GM10847 (cell line): Measurements from ENCODE around the gene WASF2.

Experiments used
- POLR2A ChIP-seq: IDR thresholded peaks from 2 replicates; pipeline ENCODE4 v1.6.1; 2011; ENCODE audit not compliant: insufficient read length; ENCODE audit errors: extremely low read depth

Gene WASF2

DNA sequence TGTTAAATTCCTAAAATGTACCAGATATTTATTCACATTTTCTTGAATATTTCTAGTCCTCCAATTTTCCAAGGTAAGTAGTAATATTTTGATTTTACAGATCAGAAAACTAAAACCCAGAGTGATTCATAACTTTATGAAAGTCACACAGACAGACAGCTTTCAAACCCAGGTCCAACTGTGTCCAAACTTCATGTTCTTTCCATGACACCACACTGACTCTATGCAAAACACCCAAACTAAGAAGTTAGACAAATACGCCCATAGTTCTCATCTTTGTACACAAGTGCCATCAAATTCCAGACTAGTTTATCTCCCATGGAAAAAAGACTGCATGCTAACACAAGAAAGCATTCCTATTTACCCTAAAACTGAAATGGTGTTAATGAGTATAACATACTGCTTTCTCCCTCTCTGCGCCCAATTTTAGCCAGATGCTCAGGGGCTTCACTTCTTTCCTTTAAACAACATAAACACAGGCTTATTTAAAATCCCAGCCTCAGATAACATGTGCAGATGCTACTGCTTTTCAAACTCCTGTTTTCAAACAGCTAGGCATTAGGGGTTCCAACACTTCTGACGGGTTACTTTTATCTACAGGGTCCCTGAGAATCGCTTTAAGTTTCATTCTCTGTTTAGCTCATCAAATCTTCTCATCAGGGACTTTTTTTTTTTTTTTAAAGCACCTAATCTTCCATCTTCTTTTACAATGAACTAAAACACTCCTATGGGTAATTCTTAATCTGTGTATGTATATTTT, 44.6 kb downstream of the WASF2 start:
- TF ChIP-seq POLR2A, result no peak

- no peak for TF ChIP-seq POLR2A
These were observed 45.3 kb downstream of the WASF2 start for GRCh38 chr1:27444632-27445031.

DNA sequence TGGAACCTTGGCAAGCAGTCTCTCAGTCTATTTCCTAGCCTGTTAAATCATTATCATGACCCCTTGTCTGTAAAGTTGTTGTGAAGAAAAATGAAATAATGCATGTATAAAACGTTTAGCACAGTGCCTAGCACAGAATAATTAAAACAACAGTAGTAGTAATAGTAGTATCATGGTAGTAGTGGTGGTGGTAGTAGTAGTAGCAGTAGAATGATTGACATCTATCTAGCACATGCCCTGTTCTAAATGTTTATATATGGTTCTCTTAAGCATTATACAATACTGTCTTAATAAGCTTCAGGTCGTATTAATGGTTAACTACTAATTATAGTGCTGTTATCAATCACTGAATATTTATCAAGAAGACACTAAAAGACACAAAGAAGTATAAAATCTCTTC, 50.8 kb downstream of the WASF2 start:
- no peak for TF ChIP-seq POLR2A

DNA sequence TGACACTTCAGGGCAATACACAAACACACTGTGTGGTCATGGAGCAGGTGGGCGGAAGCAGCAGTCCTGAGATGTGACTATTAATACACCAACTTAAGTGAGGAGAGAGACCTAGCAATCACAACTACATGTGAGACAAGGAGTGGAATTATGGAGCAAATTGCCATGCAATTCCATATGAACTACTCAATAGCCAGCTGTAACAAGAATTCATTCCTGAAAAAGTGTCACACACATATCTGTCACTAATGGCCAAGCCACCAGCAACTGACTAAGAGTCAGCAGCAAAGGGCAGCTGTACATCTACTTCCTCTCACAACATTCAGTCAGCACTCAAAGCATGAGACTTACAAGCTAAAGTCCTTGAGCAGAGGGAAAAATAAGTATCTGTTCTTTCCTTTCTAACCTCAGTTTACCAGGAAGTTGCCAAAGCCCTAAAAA, 51.3 kb downstream of the WASF2 start:
- TF ChIP-seq POLR2A, result no peak

DNA sequence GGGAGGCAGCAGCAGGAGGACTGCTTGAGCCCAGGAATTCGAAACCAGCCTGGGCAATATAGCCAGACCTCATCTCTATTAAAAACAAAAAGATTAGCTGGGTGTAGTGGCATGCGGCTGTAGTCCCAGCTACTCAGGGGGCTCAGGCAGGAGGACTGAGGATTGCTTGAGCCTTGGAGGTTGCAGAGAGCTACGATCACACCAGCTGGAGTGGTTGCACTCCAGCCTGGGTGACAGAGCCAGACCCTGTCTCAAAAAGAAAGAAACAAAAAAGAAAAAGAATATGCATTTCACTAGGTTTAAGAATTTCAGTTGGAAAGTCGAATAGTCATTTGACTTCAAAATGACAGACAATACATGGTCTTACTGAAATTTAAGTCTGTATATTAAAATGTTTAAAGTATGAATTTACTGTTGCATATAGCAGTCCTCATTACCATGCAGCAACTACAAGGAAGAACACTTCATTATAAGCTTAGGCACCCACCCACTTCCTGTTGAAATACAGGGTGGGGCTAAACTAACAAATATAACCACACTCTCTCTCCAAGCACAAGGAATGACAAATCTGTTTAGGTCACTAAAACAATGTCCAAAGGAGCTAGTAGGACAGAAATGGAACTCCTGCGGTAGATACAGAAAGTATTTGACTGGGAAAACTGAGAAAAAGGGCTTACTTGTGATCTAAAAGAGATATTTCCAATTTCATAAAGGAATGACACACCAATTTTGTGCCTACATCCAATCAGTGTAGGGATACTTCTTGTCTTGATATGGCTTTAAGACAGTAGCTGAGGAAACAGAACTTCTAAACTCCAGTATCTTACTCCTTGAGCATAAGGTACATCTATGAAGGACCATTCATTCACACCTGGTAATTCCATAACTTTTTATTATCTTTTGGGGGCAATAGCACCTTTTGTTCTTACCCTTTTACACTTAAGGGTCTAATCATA, 53.5 kb downstream of the WASF2 start:
- TF ChIP-seq POLR2A, result no peak

DNA sequence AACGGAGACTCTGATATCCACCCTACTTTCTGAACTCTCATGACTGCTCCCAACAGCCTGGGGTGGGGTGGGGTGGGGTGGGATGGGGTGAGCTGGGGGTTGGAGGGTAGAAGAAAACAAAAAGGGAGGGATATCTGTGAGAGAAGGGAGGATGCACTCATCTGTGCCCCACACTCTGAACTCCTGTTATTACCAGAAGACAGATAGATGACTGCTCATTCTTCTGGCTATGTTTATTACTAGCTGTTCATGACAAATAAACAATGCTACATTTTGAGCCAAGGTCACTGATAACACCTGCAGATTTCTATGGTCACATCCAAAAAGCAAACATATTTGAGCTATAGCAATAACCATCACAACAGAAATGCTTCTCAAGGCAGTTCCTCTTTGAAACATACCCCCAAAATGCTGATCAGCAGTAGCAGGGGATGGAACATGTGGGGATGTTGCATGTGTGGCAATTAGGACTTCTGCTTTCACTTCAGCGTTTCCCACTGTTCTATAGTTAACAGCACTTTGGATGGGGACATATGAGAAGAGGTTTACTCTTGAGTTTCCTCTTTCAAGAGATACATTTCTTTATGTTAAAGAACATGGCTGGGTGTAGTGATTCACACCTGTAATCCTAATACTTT, 54.3 kb downstream of the WASF2 start:
- no peak for TF ChIP-seq POLR2A

- TF ChIP-seq POLR2A, result no peak
These were observed 56.3 kb downstream of the WASF2 start for GRCh38 chr1:27433706-27434105.

GRCh38 chr1:27431601-27431940, 58.4 kb downstream of the WASF2 start:
- no peak for TF ChIP-seq POLR2A

DNA sequence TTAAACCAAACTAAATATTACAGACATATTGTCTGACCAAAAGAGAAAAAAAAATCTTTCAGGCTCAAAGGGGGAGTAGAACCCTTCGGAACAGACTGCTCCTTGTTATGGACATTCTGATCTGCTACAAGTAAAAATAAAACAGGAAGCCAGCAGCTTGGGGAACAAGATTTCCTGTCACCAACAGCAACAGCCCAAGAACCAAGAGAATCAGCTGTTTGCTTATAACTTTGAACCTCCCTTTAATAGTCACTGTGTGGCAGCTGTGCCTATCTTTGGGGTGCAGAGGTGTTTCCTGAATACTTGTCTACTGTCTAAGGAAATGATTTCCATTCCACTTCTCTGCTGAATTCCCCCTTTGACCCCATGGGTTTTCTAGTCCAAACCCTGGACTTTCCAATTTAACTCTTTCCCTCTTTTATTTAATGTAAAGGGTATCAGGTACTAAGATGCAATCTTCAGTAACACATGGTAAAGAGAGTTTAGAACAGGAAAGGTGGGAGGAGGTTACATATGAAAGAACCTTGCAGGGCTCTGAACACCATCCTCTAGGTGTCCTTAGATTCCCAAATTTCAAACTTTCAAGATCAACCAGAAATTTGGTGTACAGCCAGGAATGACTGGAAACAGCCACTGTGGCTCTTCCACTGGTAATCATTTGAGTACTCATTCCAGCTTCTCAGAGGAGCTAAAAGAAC, 58.9 kb downstream of the WASF2 start:
- TF ChIP-seq POLR2A, result no peak

DNA sequence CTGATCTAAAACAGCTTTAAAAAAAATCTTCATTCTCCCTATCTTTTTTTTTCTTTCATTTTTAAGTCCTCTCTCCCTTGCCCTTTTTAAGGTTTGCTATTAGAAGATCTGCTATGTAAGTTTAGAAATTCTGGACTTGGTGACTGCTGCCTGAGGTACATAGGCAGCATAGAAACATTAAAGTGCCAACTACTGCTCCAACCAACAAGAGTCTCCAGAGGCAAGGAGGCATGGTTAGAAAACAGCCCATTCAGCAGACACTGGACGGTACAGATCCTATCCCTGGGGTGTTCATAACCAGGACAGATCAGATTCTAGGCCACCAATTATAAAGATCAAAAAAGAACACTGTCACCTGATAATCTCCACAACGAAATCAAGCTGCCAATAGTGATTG, 60.9 kb downstream of the WASF2 start:
- no peak for TF ChIP-seq POLR2A

DNA sequence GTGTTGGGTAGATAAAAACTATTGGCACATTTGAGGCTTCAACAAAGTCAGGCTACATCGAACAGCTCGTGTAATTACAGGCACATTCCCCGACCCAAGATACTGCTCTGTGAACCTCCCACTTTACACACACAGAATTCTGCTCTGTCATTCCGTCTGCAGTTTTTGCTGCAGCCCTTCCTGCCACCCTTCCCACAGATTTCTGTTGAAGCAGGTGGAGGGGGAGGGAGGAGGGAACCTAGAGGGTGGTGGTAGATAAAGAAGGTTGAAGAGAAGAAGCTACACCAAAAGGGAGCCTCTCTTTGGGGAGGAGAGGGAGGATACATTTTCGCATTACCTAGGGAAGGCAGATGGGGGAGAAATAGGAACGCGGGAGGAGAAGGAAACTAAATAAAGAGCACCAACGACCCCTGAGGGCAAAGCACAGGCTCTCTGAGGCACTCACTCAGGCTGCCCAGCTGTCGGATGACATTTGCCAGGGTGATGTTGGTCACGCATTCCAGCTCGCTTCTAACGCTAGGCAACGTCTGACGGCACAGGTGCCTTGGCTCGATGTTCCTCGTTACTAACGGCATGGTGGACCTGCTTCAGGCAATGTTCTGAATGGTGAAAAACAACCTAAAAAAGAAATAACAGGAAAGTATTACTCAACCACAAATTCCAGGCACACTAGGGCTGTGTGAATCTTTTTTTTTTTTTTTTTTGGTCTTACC, 61.5 kb downstream of the WASF2 start:
- no peak for TF ChIP-seq POLR2A

DNA sequence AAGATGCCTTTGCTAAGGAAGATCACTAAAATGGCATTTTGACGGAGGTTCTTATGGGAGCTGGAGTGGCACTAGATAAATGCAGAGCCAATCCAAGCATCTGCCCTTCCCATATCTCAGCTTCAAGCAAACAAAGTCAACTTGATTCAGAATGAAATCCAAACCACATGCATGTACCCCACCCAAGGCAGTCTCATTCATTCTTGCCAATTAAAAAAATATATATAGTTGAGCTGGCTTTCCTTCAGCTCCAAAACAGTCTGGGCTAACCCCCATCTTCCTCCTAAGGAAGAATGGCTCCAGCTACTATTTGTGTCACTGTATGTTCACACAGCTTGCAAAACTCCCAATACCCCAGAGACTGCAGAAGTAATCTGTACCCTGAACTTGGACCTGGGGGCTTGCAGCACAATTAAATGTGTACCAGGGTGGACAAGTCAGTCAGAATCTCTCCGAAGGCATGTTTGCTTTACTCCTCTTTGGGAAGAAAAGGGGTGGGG, 62.1 kb downstream of the WASF2 start:
- TF ChIP-seq POLR2A, result no peak

- no peak for TF ChIP-seq POLR2A
These were observed 62.6 kb downstream of the WASF2 start for GRCh38 chr1:27427329-27427728.

DNA sequence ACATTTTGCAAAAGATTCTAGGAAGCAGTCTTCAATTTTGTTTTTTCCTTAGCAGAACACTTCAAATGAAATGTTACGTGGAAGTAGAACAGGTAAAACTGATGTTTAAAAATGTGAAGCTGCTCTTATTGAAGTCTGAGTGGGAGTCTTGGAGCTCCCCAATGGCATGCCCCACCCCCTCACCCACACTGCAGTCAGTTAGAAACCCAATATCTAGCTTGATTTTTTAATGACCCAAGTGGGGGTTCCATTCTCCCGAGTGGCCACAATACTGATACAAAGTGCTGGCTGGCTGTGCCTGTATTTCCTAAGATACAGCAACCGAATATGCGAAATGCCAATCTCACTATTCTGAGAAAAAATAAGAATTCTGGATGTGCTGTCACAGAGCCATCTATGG, 66.3 kb downstream of the WASF2 start:
- no peak for TF ChIP-seq POLR2A

GRCh38 chr1:27418326-27419185, 71.4 kb downstream of the WASF2 start:
- TF ChIP-seq POLR2A, result no peak
